Kasumi-1 (cell line): ENCODE measurements around the gene URI1.

ENCODE experiments used
- DNase-seq, 2 experiments: peaks; one replicate each; lab custom pipeline; 2025; lab: John Stamatoyannopoulos, UW

The URI1 gene

GRCh38 chr19:29971648-29972047 is 29.6 kb downstream of the URI1 start:
- no peak for DNase-seq

DNA sequence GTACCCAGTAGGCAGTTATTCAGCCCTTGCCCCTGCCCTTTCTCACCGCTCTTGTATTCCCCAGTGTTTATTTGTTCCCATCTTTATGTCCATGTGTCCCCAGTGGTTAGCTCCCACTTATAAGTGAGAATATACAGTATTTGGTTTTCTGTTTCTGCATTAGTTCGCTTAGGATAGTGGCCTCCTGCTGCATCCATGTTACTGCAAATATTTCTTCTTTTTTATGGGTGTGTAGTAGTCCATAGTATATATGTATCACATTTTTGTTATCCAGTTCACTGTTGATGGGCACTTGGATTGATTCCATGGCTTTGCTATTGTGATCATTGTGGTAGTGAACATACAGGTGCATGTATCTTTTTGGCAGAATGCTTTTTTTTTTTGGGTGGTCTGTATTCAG is 32.7 kb downstream of the URI1 start:
- no peak for DNase-seq

- DNase-seq, result no peak
Measured at GRCh38 chr19:29976151-29976943, 34.3 kb downstream of the URI1 start.

DNA sequence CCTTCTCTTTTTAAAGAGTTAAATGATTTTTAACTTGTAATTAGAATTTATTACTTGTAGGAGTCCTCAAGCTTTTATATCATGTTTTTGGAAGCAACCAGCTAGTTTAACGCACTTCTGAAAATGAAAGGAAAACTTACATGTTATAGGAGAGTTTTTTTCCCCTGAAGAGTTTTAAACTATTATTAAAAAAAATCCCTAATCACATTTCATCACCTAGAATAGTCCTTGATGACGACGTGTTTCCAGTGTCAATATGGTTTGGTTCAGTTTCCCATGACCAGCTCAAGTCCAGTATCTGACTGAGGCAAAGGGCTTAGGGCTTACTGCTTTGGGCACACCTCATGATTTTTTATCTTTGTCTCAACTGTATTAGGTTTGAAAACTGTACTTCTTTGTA is 36.0 kb downstream of the URI1 start:
- DNase-seq, result no peak

GRCh38 chr19:29983568-29983967 is 41.5 kb downstream of the URI1 start:
- DNase-seq, result no peak

DNA sequence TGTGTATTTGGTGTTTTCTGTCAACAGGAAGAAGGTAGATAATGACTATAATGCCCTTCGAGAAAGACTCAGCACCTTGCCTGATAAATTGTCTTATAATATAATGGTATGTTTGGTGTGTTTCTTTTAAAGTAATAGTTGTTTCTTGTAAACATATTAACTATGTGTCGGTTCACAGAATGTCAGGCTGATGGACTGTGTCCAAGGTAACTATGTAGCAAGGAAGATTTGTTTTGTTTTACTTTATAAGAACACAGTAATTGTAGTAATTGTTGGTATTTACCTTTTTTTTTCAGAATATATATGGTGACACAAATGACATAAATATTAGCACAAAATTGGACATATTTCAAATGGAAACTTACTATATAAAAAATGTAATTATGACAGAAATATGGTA is 43.2 kb downstream of the URI1 start:
- no peak for DNase-seq

GRCh38 chr19:29988351-29988750 is 46.3 kb downstream of the URI1 start:
- DNase-seq, result no peak

- DNase-seq, result no peak
Measured at GRCh38 chr19:29992233-29992867, 50.3 kb downstream of the URI1 start.

DNA sequence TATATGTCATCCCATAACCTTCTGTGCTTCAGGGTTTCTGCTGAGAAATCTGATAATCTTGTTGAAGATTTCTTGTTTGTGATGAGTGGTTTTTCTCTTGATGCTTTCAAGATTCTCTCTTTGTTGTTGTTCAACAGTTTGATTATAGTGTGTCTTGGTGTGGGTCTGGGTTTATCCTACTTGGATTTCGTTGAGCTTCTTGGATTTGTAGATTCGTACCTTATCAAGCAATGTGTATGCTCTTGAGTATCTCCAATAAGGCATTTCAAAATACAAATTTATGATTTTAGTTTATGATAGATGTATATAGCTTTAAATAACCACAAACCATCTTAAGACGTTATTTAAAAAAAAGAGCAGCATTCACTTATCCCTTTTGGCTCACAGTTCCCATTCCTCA is 57.5 kb downstream of the URI1 start:
- no peak for DNase-seq

GRCh38 chr19:30000862-30001261 is 58.8 kb downstream of the URI1 start:
- DNase-seq, result no peak

- peak in 1 of 2 experiments; percentile 37 for DNase-seq
Measured at GRCh38 chr19:30001301-30001700, 59.3 kb downstream of the URI1 start.

DNA sequence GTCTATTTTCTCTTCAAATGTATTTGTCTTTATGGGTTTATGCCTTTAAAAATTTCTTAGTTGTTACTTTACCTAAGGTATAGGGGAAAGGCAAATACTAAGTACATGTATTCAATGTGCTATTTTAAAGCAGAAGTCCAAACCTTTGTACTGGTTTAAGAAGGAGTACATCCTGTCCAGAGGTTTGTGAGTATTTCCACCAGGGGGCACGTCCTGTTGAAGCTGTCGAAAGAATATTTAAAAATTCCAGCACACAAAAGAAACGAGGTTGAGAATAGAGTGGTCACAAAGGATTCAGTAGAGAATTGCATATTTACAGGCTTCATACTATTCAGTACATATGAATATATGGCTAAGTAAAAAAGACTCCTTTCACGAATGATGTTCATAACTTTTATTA is 59.8 kb downstream of the URI1 start:
- peak; percentile 41 to 63 for DNase-seq

DNA sequence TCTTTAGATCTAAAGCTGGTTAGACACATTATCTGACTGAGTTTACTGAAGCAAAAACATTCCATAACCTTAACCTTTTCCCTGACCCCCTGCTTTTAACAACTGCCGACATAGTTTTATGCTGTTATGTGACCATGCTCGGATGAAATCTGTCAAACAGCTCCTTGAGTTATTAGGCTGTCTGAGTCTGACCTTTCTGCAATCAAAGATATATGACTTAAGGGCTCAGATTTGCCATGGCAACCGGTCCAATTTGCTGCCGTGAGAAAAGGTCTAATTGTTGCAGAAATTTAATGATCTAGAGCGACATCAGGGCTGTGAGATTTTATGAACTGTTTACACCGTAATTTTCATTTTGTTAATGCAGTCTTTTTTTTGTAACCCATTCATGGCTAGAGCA is 61.8 kb downstream of the URI1 start:
- no peak for DNase-seq

- DNase-seq, result no peak
Measured at GRCh38 chr19:30004403-30004802, 62.4 kb downstream of the URI1 start.

- no peak for DNase-seq
Measured at GRCh38 chr19:30006207-30006606, 64.2 kb downstream of the URI1 start.

DNA sequence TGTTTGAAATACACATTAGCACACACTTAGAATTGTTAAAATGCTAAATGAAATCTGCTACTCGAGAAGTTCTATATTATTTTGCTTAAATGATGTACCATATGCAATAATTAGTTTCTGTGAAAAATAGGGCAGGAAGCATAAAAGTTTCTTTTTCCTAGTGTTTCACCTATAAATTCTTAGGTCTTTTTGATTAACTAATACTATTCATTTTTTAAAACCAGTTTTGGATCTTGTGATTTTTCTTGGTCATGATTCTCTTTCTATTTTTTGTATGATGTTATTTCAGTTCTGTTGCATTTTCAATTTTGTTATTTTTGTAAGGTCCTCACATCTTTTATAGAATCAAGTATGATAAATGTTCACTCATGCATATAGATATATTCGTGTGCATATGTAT is 66.1 kb downstream of the URI1 start:
- DNase-seq, result no peak

DNA sequence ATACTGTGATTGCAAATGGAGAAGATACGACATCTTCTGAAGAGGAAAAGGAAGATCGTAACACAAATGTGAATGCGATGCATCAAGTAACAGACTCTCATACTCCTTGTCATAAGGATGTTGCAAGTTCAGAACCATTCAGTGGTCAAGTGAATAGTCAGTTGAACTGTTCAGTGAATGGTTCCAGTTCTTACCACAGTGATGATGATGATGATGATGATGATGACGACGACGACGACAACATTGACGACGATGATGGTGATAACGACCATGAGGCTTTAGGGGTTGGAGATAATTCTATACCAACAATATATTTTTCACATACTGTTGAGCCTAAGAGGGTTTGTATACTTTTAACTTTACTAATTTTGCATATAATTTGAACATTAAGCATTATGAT is 67.0 kb downstream of the URI1 start:
- DNase-seq, result no peak

DNA sequence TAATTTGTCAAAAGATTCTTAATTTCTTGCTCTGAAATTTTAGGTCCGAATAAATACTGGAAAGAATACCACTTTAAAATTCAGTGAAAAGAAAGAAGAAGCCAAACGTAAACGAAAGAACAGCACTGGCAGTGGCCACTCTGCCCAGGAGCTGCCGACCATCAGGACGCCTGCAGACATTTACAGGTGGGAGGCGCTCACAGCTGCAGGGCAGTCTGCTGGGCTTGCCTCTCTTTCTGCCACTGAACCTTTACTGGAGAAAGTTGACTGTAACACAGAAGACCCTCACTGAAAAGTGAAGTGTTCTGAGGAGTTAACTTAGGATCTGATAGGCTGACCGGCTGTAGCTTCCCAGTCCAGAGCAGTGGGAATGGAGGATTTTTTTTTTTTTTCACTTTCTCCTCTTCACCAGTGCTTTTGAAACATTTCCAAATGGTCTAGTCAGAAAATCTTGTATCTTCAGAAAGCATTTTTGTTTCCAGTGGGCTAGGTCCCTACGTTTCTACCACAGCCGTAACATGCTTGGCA is 69.1 kb downstream of the URI1 start:
- DNase-seq, result no peak

GRCh38 chr19:30014770-30015169 is 72.7 kb downstream of the URI1 start:
- no peak for DNase-seq

DNA sequence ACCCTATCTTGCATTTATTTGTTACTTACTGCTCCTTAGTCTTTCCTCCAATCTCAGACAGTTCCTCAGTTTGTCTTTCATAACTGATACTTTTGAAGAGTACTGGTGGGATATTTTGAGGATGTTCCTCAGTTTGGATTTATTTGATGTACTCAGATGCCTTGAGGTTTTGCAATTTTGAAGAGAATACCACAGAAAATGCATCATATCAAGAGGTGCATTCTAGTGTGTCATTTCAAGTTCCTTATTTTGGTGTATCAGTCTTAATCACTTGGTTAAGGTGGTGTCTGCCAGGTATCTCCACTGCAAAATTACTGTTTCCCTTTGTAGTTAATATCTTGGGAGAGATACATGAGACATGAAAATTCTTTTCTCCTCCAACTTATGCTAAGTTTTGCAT is 75.1 kb downstream of the URI1 start:
- DNase-seq, result no peak

DNA sequence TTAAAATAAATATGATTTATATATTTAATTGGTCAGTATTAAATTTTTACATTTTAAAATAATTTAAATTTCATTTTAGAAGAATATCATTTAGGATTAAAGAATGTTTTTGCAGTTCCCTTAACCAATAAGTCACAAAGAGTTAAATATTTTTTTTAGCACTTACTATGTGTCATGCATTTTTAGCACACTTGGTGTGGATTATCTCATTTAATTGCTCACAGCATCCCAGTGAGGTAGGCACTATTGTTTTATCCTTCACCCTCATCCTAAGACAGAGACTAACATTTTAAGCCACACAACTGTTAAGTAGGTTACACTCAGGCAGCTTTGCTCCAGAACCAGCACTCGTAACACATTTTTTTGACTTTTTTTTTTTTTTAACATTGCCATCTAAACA is 78.2 kb downstream of the URI1 start:
- no peak for DNase-seq

DNA sequence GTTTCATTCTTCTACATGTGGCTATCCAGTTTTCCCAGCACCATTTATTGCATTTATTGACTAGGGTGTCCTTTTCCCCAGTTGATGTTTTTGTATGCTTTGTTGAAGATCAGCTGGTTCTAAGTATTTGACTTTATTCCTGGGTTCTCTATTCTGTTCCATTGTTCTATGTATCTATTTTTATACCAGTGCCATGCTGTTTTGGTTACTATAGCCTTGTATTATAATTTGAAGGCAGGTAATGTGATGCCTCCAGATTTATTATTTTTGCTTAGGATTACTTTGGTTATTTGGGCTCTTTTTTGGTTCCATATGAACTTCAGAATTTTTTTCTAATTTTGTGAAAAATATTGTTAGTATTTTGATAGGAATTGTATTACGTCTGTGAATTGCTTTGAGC is 80.6 kb downstream of the URI1 start:
- DNase-seq, result no peak

DNA sequence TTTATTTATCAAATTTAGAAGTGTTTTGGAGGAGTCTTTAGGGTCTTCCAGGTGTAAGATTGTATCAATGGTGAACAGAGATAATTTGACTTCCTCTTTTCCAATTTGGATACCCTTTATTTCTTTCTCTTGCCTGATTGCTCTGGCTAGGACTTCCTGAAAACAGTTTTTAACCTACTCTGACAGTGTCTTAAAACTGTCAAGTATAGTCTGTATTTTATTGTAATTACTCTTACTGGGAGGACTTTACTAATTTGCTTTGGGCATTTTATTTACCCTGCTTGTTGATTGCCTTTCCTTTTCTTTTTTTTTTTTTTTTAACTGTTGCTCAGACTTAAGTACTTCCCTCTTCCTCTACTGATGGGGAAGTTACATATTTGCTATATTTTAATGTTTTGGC is 81.3 kb downstream of the URI1 start:
- DNase-seq, result peak; percentile 40 to 59

GRCh38 chr19:30024091-30024490 is 82.1 kb downstream of the URI1 start:
- DNase-seq, result no peak
